Glutamatergic neuron (in vitro differentiated cells): ENCODE measurements around the gene PIGB. TPM values are rescaled to one million over a fixed set of nuclear protein-coding genes. Genes with fewer than 3 reads are reported as not detected.
"Not testable (repeated sequence)": the region's sequence is repeated elsewhere in the genome, so short reads cannot be mapped to it uniquely, and the experiment has no call there.

Experiments used
- DNase-seq: peaks from one replicate; pipeline ENCODE4 v3.0.0; 2022
- H3K27ac Mint-ChIP-seq: one replicate; pipeline ENCODE4 v1.8.0; 2020; ENCODE audit warnings: mild to moderate bottlenecking, mixed read lengths, inconsistent platforms; ENCODE audit not compliant: unreplicated experiment
- H3K27me3 Mint-ChIP-seq: one replicate; pipeline ENCODE4 v1.8.0; 2020; ENCODE audit warnings: mild to moderate bottlenecking, moderate library complexity, mixed read lengths, inconsistent platforms; ENCODE audit not compliant: unreplicated experiment
- H3K36me3 Mint-ChIP-seq: one replicate; pipeline ENCODE4 v1.8.0; 2020; ENCODE audit warnings: mild to moderate bottlenecking, mixed read lengths, inconsistent platforms; ENCODE audit not compliant: unreplicated experiment
- H3K4me1 Mint-ChIP-seq: one replicate; pipeline ENCODE4 v1.8.0; 2020; ENCODE audit warnings: mild to moderate bottlenecking, low read depth, mixed read lengths, inconsistent platforms; ENCODE audit not compliant: unreplicated experiment
- H3K4me3 Mint-ChIP-seq: one replicate; pipeline ENCODE4 v1.8.0; 2020; ENCODE audit warnings: mild to moderate bottlenecking, mixed read lengths, inconsistent platforms; ENCODE audit not compliant: unreplicated experiment
- H3K9me3 Mint-ChIP-seq: one replicate; pipeline ENCODE4 v1.8.0; 2020; ENCODE audit warnings: mild to moderate bottlenecking, moderate library complexity, mixed read lengths, inconsistent platforms; ENCODE audit not compliant: unreplicated experiment
- total RNA-seq: library from RNA; stranded (reverse); fragmentation: NEBNext Ultra II Directional; extraction: Animal tissue kit (Norgen Biotek cat#: 25700); gene quantifications from one replicate; pipeline ENCODE4 v1.2.1, GENCODE V29; 2021; ENCODE audit not compliant: unreplicated experiment
- TF ChIP-seq, protein P1 (sequence below): fragments of 200-600 bp; sonication (generic); IDR thresholded peaks from one replicate; pipeline ENCODE4 v1.5.0; 2021; ENCODE audit not compliant: partially characterized antibody, unreplicated experiment

PIGB gene
- total RNA-seq, 1 donor from 2014 or later, result 6.4 TPM

GRCh38 chr15:55283379-55284147 lies 35.5 kb upstream of the PIGB start:
- no peak for DNase-seq
- Mint-ChIP-seq H3K4me3 (no peak overlapping the region), H3K27ac (no peak overlapping the region), H3K4me1 (peaks cover under 1% of the 10 kb centered on the region), H3K27me3 (peaks cover 4% of the 10 kb centered on the region), H3K9me3 (peaks cover 2% of the 10 kb centered on the region), H3K36me3 (no peaks in the 10 kb centered on the region)
- TF ChIP-seq, protein P1, sequence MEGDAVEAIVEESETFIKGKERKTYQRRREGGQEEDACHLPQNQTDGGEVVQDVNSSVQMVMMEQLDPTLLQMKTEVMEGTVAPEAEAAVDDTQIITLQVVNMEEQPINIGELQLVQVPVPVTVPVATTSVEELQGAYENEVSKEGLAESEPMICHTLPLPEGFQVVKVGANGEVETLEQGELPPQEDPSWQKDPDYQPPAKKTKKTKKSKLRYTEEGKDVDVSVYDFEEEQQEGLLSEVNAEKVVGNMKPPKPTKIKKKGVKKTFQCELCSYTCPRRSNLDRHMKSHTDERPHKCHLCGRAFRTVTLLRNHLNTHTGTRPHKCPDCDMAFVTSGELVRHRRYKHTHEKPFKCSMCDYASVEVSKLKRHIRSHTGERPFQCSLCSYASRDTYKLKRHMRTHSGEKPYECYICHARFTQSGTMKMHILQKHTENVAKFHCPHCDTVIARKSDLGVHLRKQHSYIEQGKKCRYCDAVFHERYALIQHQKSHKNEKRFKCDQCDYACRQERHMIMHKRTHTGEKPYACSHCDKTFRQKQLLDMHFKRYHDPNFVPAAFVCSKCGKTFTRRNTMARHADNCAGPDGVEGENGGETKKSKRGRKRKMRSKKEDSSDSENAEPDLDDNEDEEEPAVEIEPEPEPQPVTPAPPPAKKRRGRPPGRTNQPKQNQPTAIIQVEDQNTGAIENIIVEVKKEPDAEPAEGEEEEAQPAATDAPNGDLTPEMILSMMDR, result no peak

GRCh38 chr15:55284426-55284825 lies 34.6 kb upstream of the PIGB start:
- no peaks in the 10 kb centered on the region for H3K36me3 Mint-ChIP-seq
- no peak for DNase-seq
- peaks cover 8% of the 10 kb centered on the region for H3K27me3 Mint-ChIP-seq
- no peak overlapping the region for H3K27ac Mint-ChIP-seq
- H3K9me3 Mint-ChIP-seq, result peaks cover 4% of the 10 kb centered on the region
- H3K4me1 Mint-ChIP-seq, result peaks cover 3% of the 10 kb centered on the region
- TF ChIP-seq, protein P1, result no peak
- H3K4me3 Mint-ChIP-seq, result no peak overlapping the region

GRCh38 chr15:55286442-55287189 lies 32.4 kb upstream of the PIGB start:
- H3K4me3 Mint-ChIP-seq, H3K4me1 Mint-ChIP-seq, H3K9me3 Mint-ChIP-seq, H3K36me3 Mint-ChIP-seq, H3K27me3 Mint-ChIP-seq, DNase-seq: not testable (repeated sequence)
- H3K27ac Mint-ChIP-seq, result peak overlapping the region; percentile 1

- peaks cover 3% of the 10 kb centered on the region for H3K4me1 Mint-ChIP-seq
- no peaks in the 10 kb centered on the region for H3K36me3 Mint-ChIP-seq
- peaks cover 7% of the 10 kb centered on the region for H3K27me3 Mint-ChIP-seq
- DNase-seq, result no peak
- TF ChIP-seq, protein P1, result no peak
- H3K27ac Mint-ChIP-seq, result no peak overlapping the region
- H3K4me3 Mint-ChIP-seq, result peak overlapping the region; percentile 80
- peaks cover 6% of the 10 kb centered on the region for H3K9me3 Mint-ChIP-seq
These were observed 30.9 kb upstream of the PIGB start for GRCh38 chr15:55288006-55288717.

GRCh38 chr15:55289011-55289745 lies 29.8 kb upstream of the PIGB start:
- DNase-seq, result peak; percentile 51
- H3K4me1 Mint-ChIP-seq, result peaks cover 3% of the 10 kb centered on the region
- peak overlapping the region; percentile 80 for H3K4me3 Mint-ChIP-seq
- peaks cover 7% of the 10 kb centered on the region for H3K27me3 Mint-ChIP-seq
- no peaks in the 10 kb centered on the region for H3K36me3 Mint-ChIP-seq
- peak overlapping the region; percentile 74 for H3K27ac Mint-ChIP-seq
- peaks cover 6% of the 10 kb centered on the region for H3K9me3 Mint-ChIP-seq
- TF ChIP-seq, protein P1, result no peak
